ENCODE results near the gene LHFPL6.

- no peak for TF ChIP-seq GATA3 (IDR thresholded peaks at IDR 0.05; ENCODE audit: low read depth, low read length)
- no peak for TF ChIP-seq GATA2 (IDR thresholded peaks at IDR 0.05; ENCODE audit: low read depth, low read length)
Measured at GRCh38 chr13:39321574-39321973, 281.4 kb downstream of the LHFPL6 start.
